ENCODE results near the gene ACD.
"Not testable (repeated sequence)": the region's sequence is repeated elsewhere in the genome, so short reads cannot be mapped to it uniquely, and the experiment has no call there.

ACD gene

DNA sequence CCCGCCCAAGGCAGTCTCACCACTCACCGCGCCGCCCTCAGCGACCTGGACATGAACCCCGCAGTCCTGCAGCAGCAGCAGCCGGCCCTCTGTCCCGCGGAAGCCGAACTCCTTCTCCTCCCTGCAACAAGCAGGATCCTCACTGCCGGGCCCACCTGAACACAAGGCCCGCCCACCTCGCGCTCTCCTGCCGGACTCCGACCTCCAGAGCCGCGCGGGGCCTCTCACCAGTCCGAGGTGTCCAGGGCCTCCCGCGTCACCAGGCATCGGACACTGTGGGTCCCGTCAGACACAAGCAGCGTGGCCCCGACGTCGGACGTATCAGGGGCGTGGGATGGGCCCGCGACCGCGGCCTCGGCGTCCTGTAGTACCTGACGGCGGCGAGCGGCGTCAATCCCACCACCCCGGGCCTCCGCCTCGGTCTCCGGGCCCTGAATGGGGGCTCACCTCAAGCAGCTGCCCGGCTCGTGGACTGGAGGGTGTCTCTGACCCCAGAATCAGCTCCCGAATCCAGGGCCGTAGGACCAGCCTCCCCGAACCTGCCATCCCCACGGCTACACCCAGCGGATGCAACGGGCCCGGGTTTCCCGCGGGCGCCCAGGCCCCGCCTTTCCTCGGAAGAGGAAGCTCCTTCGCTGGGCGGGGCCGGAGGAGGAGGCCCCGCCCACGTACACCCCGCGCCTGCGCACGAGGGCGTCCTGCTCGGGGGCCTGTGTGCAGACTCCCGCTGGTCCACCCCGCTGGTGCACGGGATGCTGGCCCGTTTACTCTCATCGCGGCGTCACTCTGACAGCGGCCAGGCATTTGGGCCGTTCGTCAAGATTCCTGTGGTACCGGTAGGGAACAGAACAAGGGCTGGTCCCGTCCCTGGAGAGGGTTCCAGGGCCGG is at the start of gene ACD:
ACD (minus strand) TSS at position 586 of the 889 bp plus-strand sequence; CDS start at position 546, 40 bp downstream.
- peak; percentile 93 for DNase-seq

DNA sequence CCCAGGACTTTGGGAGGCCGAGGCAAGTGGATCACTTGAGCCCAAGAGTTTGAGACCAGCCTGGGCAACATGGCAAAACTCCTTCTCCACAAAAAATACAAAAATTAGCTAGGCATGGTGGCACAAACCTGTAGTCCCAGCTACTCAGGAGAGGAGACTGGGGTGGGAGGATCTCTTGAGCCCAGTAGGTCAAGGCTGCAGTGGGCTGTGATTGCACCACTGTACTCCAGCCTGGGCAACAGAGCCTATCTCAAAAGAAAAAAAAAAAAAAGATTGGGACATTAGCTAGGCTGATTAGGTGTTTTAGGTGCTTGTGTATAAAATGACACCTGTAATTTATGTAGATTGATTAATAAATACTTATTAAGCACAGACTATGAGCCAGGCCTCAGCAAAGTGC is 49.0 kb upstream of the ACD start:
- DNase-seq, result no peak

DNA sequence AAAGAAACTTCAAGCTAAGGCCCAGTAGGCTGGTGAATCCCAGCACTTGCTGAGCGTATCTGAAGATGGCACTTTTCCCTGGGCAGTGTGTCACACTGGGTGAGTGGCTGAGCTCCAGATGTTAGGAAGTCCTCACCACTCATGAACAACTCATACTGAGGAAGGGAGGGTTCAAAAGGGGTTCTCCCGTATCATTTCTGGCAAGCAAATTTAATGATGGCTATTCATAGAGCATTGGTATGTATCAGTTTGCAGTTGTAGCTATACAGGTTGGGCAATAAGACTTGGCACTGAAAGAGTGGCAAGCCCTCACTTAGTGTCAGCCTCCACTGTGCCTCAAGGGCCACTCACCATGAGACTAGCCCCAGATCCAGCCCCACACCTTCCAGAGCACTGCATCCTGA is 48.3 kb upstream of the ACD start:
- no peak for DNase-seq

DNA sequence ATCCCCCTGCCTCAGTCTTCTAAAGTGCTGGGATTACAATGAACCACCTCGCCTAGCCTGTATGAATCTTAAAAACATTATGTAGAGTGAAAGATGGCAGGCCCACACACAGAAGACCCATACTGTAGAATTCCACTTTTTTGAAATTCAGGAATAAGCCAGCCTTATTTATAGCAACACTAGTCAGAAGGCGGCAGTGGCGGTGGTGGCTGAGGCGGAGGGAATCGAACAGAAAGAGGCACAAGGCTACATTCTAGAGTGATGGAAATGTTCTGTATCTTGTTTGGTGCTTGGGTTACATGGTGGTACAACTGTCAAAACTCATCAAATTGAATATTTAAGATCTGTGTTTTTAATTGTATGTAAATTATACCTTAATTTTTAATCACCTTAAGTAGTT is 47.7 kb upstream of the ACD start:
- DNase-seq, result no peak

DNA sequence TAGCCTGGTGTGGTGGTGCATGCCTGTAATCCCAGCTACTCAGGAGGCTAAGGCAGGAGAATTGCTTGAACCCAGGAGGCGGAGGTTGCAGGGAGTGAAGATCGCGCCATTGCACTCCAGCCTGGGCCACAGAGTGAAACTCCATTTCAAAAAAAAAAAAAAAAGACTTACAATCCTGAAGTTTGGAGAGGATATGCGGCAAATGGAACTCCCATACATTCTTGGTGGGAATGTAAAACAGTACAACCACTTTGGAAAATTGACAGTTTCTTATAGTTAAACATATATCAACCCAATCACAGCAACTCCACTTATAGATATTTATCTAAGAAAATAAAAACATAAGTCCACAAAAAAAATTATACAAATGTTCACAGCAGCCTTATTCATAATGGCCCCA is 47.1 kb upstream of the ACD start:
- DNase-seq, result no peak

DNA sequence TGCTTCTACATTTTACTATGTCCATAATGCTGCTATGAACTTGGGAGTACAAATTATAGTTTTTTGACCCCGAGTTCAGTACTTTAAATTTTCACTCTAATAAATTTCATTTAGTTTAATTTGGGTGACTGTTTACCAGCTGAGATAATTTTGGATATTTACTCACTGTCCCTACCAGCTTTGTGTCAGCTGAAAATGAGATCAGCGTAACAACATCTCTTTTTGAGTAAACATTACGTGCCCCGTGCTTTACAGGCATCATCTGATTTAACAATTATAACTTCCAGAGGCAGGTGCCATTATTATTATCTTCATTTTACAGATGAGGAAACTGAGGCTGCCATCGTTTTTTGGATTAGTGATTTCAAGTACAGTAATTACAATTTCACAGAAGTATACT is 44.0 kb upstream of the ACD start:
- no peak for DNase-seq

DNA sequence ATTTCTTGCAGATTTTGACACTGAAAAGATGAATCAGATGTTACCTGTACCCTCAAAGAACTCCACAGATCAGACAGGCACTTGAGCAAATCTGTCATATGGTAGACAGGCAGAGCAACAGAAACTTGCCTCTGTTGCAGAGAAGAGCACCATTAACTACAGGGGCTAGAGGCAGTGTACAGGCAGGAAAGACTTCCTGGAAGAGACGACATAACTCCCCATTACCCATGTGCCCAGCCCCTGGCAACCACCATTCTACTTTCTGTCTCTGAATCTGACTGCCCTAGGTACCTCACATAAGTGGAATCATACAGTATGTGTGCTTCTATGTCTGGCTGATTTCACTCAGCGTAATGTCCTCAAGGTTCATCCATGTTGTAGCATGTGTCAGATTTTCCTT is 43.6 kb upstream of the ACD start:
- no peak for DNase-seq

DNA sequence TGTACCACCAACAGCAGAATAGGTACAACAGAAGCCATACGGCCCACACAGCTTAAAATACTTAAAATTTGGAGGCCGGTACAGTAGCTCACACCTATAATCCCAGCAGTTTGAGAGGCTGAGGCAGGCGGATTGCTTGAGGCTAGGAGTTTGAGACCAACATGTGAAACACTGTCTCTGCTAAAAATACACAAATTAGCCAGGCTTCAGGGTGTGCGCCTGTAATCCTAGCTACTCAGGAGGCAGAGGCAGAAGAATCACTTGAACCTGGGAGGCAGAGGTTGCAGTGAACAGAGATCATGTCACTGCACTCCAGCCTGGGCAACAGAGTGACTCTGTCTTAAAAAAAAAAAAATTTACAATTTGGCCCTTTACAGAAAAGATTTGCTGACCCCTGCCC is 42.1 kb upstream of the ACD start:
- DNase-seq, result no peak

DNA sequence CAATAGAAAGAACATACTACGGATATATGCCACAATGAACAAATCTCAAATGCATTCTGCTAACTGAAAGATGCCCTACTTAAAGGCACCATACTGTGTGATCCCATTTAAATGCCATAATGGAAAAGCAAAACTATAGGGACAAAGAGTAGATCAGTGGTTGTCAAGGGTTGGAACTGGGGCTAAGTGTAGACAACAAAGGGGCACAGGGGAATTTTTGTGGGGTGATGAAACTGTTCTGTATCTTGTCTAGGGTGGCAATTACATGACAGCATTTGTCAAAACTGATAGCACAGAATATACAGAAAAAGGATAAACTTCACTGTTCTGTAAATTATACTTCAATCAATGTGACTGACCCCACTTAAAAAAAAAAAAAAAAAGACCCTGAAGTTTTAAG is 41.4 kb upstream of the ACD start:
- DNase-seq, result no peak

DNA sequence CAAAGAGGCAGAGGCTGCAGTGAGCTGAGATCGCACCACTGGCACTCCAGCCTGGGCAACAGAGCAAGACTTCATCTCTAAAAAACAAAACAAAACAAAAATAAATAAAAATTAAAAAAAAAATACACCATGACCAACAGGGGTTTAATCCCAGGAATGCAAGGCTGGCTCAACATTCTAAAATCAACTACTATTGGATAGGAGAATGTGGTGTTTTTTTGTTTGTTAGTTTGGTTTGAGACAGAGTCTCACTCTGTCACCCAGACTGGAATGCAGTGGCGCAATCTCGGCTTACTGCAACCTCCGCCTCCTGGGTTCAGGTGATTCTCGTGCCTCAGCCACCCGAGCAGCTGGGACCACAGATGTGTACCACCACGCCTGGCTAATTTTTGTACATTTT is 39.2 kb upstream of the ACD start:
- no peak for DNase-seq

DNA sequence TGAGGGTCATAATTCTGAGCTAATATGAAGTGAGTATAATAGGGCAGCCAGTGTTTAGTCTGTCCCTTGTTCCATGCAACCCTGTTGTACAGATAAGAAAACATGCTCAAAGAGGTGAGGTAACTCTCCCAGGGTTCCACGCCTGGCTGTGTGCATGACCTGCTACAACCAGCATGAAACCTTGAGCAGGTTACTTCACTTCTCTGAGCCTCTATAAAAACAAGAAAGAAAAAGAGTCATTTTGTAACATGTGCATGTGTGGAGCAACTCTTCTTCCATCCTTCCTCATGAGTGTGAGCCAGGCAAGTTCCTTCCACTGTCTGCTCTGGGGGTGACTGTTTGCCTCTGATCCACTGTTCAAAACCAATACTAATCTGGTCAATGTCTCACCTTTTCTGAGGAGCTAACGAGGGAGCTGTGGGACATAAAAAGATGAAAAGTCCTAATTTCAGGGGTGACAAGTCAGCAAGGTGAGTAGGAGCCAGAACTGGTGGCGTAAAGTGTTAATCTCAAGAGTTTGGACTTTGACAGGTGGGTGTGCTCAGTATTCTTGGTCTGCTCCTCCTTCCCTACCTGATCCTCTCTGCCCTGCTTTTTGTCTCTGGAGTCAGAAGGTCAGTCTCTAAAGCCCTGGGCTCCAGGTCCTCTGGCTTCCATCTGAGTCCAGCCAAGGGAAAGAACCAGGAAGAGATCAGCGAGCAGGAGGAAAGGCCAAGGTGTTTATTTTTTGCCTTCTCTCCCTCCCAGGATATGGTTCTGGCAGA is 37.5 kb upstream of the ACD start:
- DNase-seq, result no peak

DNA sequence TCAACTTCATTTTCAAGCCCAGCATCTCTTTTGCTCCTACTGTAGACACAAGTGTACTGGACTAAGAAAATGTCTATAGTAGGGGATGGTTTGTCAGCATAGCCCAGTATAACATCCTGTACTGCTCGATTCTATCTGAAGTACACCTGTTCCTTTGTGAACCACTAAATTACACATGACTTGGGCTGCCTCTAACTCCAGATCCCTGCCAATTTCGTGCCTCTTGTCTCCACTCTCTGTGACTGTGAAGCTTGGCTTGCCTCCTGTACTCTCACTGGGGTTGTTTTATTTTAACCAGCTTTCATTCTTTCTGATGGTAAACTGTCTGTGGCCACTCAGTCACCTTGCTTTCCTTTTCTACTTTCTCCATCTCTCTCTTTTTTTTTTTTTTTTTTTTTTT is 34.6 kb upstream of the ACD start:
- no peak for DNase-seq

DNA sequence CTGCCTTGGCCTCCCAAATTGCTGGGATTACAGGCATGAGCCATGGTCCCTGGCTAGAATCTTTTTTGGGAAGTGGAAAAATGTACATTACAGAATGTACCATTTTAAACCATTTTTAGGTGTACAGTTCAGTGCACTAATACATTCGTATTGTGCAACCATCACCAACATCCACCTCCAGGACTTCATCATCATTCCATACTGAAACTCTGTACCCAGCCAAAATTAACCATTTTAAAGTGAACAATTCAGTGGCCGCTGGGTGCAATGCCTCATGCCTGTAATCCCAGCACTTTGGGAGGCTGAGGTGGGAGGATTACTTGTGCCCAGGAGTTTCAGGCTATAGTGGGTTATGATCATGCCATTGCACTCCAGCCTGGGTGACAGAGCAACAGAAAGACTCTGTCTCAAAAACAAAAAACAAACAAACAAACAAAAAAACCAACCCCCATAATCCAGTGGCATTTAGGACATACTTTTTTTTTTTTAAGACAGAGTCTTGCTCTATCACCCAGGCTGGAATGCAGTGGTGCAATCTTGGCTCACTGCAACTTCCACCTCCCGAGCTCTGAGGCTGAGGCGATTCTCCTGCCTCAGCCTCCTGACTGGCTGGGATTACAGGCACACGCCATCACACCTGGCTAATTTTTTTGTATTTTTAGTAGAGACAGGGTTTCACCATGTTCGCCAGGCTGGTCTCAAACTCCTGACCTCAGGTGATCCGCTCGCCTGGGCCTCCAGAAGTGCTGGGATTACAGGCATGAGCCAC is 33.6 kb upstream of the ACD start:
- not testable (repeated sequence) for DNase-seq

DNA sequence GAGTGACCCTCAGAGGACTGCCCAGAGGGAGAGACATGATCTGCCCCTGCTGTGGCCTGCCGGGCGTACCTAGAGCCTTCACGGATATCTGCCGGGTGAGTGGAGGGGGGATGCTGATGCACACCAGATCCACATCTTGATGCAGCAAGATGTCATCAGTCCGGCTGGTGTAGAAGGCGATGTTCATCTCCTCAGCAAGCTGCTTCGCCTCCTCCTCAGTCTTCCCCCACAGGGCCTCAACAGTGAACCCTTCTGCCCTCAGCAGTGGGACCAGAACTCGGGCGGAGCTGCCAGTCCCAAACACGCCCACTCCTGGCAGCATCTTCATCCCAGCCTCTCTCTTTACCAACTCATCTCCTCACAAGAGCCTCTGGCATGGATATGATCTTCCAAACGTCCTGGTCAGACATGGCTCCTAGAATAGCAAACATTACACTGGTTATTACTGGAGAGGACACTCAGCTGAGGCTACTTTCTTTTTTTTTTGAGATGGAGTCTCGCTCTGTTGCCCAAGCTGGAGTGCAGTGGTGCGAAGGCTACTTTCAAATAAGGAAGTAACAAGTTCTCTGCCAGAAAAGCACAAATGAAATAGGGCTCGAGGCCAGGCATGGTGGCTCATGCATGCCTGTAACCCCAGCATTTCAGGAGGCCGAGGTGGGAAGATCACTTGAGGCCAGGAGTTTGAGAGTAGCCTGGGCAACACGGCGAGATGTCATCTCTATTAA is 25.5 kb upstream of the ACD start:
- DNase-seq, result no peak

DNA sequence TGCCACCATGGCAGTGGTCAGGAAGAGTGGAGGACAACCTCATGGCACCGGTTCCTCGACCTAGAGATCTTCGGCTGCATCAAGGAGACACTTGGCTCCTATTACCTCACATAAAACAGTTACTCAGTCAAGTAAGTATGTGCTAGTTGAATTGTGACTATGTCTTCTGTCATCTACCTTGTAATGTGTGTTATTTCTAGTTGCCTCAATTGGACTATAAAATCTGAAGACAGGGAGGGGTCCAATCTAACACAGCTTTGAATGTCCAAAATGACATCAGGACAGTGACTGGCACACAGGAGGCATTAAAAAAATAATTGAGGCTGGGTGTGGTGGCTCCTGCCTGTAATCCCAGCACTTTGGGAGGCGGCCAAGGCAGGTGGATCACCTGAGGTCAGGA is 23.7 kb upstream of the ACD start:
- no peak for DNase-seq

DNA sequence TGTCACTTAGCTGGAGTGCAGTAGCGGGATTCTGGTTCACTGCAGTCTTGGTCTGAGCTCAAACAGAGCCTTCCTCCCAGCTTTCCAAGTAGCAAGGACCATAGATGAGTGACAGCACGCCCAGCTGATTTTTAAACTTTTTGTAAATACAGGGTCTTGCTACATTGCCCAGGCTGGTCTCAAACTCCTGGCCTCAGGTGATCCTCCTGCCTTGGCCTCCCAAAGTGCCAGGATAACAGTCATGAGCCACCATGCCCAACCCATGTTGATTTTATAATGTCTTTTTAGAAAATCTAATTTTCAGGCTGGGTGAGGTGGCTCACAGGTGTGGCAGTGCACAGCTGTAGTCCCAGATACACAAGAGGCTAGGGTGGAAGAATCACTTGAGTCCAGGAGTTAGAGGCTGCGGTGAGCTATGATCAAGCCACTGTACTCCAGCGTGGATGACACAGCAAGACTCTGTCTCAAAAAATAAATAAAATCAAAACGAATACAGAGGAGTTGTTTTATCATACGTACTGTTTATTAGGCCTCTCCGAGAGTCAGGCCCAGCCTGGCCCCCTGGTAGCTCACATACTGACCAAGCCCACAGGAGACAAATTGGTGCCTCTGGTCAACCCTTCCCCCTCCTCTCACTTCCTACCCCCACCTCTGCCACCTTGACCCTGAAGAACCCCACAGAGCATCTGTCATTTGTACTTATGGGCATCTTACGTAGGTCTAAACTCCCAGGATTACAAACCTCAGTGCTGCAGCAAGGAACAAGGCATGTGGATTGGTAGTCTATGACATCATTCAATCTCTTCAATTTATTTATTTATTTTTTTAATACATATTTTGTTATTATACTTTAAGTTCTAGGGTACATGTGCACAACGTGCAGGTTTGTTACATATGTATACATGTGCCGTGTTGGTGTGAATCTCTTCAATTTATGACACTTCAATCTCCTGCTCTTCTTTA is 20.2 kb upstream of the ACD start:
- DNase-seq, result no peak

DNA sequence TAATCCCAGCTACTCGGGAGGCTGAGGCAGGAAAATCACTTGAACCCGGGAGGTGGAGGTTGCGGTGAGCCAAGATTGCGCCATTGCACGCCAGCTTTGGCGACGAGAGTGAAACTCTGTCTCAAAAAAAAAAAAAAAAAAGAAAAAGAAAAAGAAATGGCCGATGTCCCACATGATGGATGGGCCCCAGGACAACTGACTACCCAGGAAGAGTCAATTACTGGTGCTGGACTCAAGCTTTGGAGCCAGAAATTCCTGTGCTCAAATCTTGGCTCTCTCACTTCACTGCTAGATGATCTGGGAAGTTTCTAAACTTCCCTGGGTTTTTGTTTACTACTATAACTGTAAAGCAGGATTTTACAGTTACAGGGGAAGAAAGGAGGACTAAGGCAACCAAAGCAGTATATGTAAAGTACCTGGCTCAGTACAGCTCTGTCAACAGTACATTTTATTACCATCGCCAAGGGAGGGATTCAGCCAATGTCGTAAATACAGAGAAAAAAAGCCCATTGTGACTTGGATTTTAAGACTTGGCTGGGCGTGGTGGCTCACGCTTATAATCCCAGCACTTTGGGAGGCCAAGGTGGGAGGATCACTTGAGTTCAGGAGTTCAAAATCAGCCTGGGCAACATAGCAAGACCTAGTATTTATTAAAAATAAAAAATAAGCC is 18.4 kb upstream of the ACD start:
- no peak for DNase-seq

DNA sequence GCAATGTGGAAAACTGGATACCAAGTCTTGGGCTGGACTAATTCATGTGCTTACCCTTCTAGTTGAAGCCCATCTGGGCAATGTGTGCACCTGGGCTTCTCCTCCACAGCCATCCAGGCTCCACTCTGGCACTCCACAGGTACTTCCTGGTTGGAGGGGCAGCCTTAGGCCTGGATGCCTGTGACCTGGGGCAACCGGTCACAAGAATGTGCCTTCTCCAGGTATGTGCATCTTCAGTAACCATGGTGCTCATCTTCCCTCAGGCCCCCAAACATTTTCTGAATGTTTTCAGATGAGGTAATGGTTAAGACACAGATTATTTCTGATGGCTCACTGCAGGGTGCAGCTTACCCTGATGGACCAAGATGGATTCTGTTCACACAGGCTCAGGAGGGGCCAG is 17.7 kb upstream of the ACD start:
- DNase-seq, result no peak

DNA sequence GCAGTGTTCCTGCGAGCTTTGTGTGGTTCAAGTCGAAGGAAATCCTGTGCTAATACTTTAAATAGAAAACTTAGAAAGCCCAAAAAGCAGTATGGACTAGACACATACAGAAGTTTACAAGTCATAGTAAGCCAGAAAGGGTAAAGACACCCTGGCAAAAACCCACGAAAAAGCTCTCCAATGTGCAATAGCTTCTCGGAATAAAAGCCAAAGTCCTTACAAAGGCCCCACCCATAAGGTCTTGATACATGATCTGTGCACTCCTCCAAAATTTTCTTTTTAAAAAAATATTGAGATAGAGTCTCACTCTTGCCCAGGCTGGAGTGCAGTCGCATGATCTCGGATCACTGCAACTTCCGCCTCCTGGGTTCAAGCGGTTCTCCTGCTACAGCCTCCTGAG is 16.9 kb upstream of the ACD start:
- no peak for DNase-seq

DNA sequence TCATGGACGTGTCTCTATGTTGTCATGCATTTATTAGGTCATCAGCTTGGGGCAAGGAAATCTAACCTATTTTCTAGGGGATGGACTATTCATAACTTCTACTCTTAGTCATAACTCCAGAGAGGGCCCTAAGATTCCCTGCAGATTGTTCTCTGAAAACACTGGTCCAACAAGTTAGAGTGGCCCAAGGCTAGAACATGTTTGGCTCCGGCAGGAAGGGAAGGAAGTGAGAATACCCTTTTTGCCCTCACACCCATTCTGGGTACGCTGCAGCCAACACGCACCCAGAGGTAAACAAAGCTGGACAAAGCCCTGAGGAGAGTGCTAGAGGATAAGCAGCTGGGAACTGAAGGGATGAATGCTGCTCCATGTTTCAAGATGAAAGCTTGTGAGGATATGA is 16.5 kb upstream of the ACD start:
- DNase-seq, result no peak

DNA sequence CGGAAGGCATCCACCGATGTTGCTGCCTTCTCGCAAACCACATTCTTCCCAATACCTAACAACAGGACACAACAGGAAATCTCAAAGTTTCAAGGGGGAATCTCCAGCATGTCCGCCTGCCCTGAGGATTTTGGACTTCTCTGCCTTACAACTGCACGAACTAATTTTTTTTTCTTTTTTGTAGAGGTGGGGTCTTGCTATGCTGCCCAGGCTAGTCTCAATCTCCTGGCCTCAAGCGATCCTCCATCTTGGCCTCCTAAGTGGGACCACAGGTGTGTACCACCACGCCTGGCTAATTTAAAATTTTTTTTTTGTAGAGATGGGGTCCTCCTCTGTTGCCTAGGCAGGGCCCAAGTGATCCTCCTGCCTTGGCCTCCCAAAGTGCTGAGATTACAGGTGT is 15.9 kb upstream of the ACD start:
- DNase-seq, result no peak

Measured in CD4-positive, alpha-beta T cell treated with Interleukin-15 for 1 hour (primary cell).